GM12878 (cell line): ENCODE results near the gene NLRC3. TPM values are rescaled to one million over a fixed set of nuclear protein-coding genes. Genes with fewer than 3 reads are reported as not detected.

Experiments used
- ATAC-seq: fragments of 200-7000 bp; cut with Tn5 transposase; 3 replicates; pipeline ENCODE4 v1.9.1; 2020; ENCODE audit warnings: mild to moderate bottlenecking, moderate library complexity
- BruUV-seq: library from RNA; stranded (reverse); fragments of 400-500 nt; replicated peaks from 2 replicates; lab custom pipeline; 2021; lab: Mats Ljungman, UMichigan
- CTCF ChIA-PET: fragments of 300-600 bp; sonication (Branson Sonifier 250); formaldehyde crosslinking; extraction: SDS; loops from one replicate; lab custom pipeline; 2021; ENCODE audit warnings: inconsistent platforms; lab: Yijun Ruan, JAX
- POLR2A ChIA-PET: fragments of 350-600 bp; formaldehyde crosslinking; extraction: SDS; loops from one replicate; lab custom pipeline; 2021; ENCODE audit warnings: inconsistent platforms; lab: Charles Lee
- RAD21 ChIA-PET: fragments of 300-600 bp; sonication (Branson Sonifier 250); formaldehyde crosslinking; loops from one replicate; lab custom pipeline; 2023; ENCODE audit warnings: antibody characterized with exemption; ENCODE audit not compliant: unreplicated experiment; lab: Charles Lee
- SMC1A ChIA-PET: fragments of 300-600 bp; sonication (Branson Sonifier 250); formaldehyde crosslinking; loops from one replicate; lab custom pipeline; 2023; ENCODE audit not compliant: unreplicated experiment, uncharacterized antibody; lab: Charles Lee
- DNase-seq: peaks from one replicate; pipeline ENCODE4 v3.0.0-alpha.2; 2011; ENCODE audit warnings: low read depth, low spot score
- FAIRE-seq: peaks from 3 replicates; lab custom pipeline; 2011; peaks lifted over from hg19 to GRCh38; lab: Jason Lieb, UNC
- H2AFZ ChIP-seq: 2 replicates; pipeline ENCODE4 v1.6.0; 2011; ENCODE audit warnings: low read depth, low read length, control low read depth; ENCODE audit not compliant: control insufficient read depth
- H3K27ac ChIP-seq: 2 replicates; pipeline ENCODE4 v1.5.1; 2011; ENCODE audit warnings: control low read depth; ENCODE audit not compliant: control insufficient read depth, insufficient read depth
- H3K27me3 ChIP-seq, 2 experiments: replicated peaks in 1 of 2; 2 replicates each; pipeline versions ENCODE4 v1.6.0 to v1.6.1; 2011; ENCODE audit warnings: low read length in 1 of 2; ENCODE audit not compliant: control insufficient read depth in 2 of 2, insufficient read depth in 2 of 2
- H3K36me3 ChIP-seq, 2 experiments: 2 replicates each; pipeline ENCODE4 v1.5.1; 2011; ENCODE audit warnings: low read length in 1 of 2; ENCODE audit not compliant: control insufficient read depth in 2 of 2, insufficient read depth in 2 of 2
- H3K4me1 ChIP-seq: 2 replicates; pipeline ENCODE4 v1.6.1; 2011; ENCODE audit warnings: mild to moderate bottlenecking, low read length, moderate library complexity, mixed read lengths; ENCODE audit not compliant: control insufficient read depth, insufficient read depth
- H3K4me2 ChIP-seq: 2 replicates; pipeline ENCODE4 v1.6.0; 2011; ENCODE audit warnings: control low read depth; ENCODE audit not compliant: control insufficient read depth, insufficient read depth
- H3K4me3 ChIP-seq: fragments of 200-600 bp; sonication (generic); 2 replicates; pipeline ENCODE4 v1.5.1; 2016
- H3K79me2 ChIP-seq: 2 replicates; pipeline ENCODE4 v1.6.0; 2011; ENCODE audit warnings: low read length; ENCODE audit not compliant: control insufficient read depth, insufficient read depth
- H3K9ac ChIP-seq: 2 replicates; pipeline ENCODE4 v1.8.0; 2011; ENCODE audit warnings: low read length, control low read depth, mixed read lengths; ENCODE audit not compliant: control insufficient read depth, insufficient read depth
- H3K9me3 ChIP-seq: replicated peaks from 3 replicates; pipeline ENCODE4 v1.5.1; 2011; ENCODE audit warnings: mild to moderate bottlenecking, low read length; ENCODE audit not compliant: control insufficient read depth, insufficient read depth
- H4K20me1 ChIP-seq: 2 replicates; pipeline ENCODE4 v1.6.0; 2011; ENCODE audit not compliant: control insufficient read depth, insufficient read depth
- EZH2 ChIP-seq: IDR thresholded peaks from 2 replicates; pipeline ENCODE4 v1.6.1; 2012; ENCODE audit warnings: low read depth, mild to moderate bottlenecking, control low read depth, inconsistent platforms, low read length, borderline replicate concordance; ENCODE audit not compliant: control insufficient read depth
- NR2C2 ChIP-seq: IDR thresholded peaks from 2 replicates; pipeline ENCODE4 v1.6.1; 2011; ENCODE audit warnings: borderline replicate concordance, low read depth; ENCODE audit not compliant: control insufficient read depth, insufficient read length
- RELA ChIP-seq: fragments of 450-650 bp; IDR thresholded peaks from 2 replicates; pipeline ENCODE4 v1.8.0; 2014; ENCODE audit warnings: borderline replicate concordance; ENCODE audit not compliant: partially characterized antibody
- ZSCAN29 ChIP-seq: fragments of 450-650 bp; IDR thresholded peaks from 2 replicates; pipeline ENCODE4 v1.6.1; 2017; ENCODE audit warnings: mild to moderate bottlenecking, moderate library complexity
- WGBS: methylation state at CpG from one replicate; pipeline ENCODE4 v1.1.6; 2016; ENCODE audit warnings: low lambda C conversion rate; ENCODE audit not compliant: insufficient replicate concordance, insufficient coverage; ENCODE audit errors: missing lambda C conversion rate; 5-methylcytosine and 5-hydroxymethylcytosine counted together
- in situ Hi-C: fragments of 300-500 bp; cut with MboI; formaldehyde crosslinking; loops from 9 replicates; pipeline ENCODE4 v1.14.3; 2018; ENCODE audit warnings: mixed read lengths
- intact Hi-C: fragments of 100-400 bp; cut with micrococcal nuclease; formaldehyde crosslinking; loops from one replicate; pipeline ENCODE4 v1.14.2; 2022; ENCODE audit not compliant: unreplicated experiment
- polyA plus RNA-seq, 11 experiments: library from polyadenylated mRNA; depleted of rRNA in 4 of 11; unstranded in 6 of 11; stranded (reverse) in 5 of 11; fragments of >200 nt; fragmentation: Nextera tagmentation in 4 of 11; fragmentation: Illumina TruSeq in 1 of 11; extraction: Ambion mirVana in 4 of 11; extraction: Trizol in 1 of 11; gene quantifications; 1 replicate in 1 of 11; 2 replicates in 10 of 11; pipeline versions ENCODE4 v1.2.1 to v1.2.3, GENCODE V29; 2011 to 2016; ENCODE audit warnings: inconsistent platforms in 2 of 11, missing spikeins in 2 of 11, low read depth in 1 of 11
- total RNA-seq, 4 experiments: library from RNA; depleted of rRNA in 3 of 4; stranded (reverse); fragments of >200 nt in 3 of 4; fragmentation: Illumina TruSeq in 1 of 4; extraction: Trizol in 1 of 4; gene quantifications; 2 replicates each; pipeline versions ENCODE4 v1.2.1 to v1.2.3, GENCODE V29; 2013 to 2021
- TF ChIP-seq, protein P1 (sequence below): fragments of 450-650 bp; IDR thresholded peaks from 2 replicates; pipeline ENCODE4 v1.6.1; 2018; ENCODE audit warnings: mild to moderate bottlenecking, low read depth, moderate library complexity; ENCODE audit not compliant: partially characterized antibody

The NLRC3 gene
- total and polyA plus RNA-seq, 10 of the 15 experiments (the other 5 are each of a cell fraction or from before 2014, with no cell fraction given): 2.2 to 17.8 (median 7.6) TPM

DNA sequence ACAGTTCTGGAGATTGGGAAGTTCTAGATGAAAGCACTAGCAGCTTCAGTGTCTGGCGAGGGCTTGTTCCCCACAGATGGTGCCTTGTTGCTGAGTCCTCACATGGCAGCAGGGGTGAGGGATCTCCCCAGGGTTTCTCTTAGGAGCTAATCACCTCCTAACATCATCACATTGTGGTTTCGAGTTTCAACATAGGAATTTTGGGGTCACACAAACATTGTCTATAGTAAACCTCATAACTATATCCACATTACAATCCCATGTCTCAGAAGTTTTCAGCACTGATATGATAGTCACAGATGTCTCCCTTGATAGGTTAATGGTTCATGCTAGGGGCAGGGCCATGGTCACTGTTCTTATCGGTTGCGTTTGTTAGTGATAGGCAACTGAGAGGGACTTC, 62.6 kb downstream of the NLRC3 start:
- Histone ChIP-seq H3K4me3 (no peak overlapping the region), H3K9me3 (no peaks in the 10 kb centered on the region), H3K27ac (no peak overlapping the region), H4K20me1 (no peaks in the 10 kb centered on the region), H3K4me1 (peaks cover 4% of the 10 kb centered on the region), H3K27me3 (no peaks in the 10 kb centered on the region), H3K4me2 (no peak overlapping the region), H3K79me2 (no peaks in the 10 kb centered on the region), H3K9ac (no peak overlapping the region), H3K36me3 (peaks cover 0 to 3% of the 10 kb centered on the region in 2 experiments; a peak in 2 of 4 replicates), H2AFZ (no peak overlapping the region)
- ChIA-PET POLR2A (interaction anchor here (1.0 kb wide), 1 partner anchor 9 kb away, joined by 4 read pairs; no protein-coding TSS in a partner anchor), SMC1A (no interaction called here), RAD21 (no interaction called here), CTCF (interaction anchor here (1.0 to 1.1 kb wide), 2 partner anchors 11 to 108 kb away, joined by 3 to 4 read pairs; no protein-coding TSS in a partner anchor)
- WGBS: 98% methylated on average over 4 of the region's 4 CpGs
- in situ Hi-C loops: no loop called here
- intact Hi-C loops: no loop called here
- DNase-seq (no peak), ATAC-seq (no peak), FAIRE-seq (no peak)
- TF ChIP-seq, protein P1, sequence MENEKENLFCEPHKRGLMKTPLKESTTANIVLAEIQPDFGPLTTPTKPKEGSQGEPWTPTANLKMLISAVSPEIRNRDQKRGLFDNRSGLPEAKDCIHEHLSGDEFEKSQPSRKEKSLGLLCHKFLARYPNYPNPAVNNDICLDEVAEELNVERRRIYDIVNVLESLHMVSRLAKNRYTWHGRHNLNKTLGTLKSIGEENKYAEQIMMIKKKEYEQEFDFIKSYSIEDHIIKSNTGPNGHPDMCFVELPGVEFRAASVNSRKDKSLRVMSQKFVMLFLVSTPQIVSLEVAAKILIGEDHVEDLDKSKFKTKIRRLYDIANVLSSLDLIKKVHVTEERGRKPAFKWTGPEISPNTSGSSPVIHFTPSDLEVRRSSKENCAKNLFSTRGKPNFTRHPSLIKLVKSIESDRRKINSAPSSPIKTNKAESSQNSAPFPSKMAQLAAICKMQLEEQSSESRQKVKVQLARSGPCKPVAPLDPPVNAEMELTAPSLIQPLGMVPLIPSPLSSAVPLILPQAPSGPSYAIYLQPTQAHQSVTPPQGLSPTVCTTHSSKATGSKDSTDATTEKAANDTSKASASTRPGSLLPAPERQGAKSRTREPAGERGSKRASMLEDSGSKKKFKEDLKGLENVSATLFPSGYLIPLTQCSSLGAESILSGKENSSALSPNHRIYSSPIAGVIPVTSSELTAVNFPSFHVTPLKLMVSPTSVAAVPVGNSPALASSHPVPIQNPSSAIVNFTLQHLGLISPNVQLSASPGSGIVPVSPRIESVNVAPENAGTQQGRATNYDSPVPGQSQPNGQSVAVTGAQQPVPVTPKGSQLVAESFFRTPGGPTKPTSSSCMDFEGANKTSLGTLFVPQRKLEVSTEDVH: no peak
- TF ChIP-seq RELA: no peak
- TF ChIP-seq NR2C2: no peak
- no peak for TF ChIP-seq EZH2
- TF ChIP-seq ZSCAN29: no peak
- no TSS peak for BruUV-seq
